ENCODE data around the gene CCT2.

DNA sequence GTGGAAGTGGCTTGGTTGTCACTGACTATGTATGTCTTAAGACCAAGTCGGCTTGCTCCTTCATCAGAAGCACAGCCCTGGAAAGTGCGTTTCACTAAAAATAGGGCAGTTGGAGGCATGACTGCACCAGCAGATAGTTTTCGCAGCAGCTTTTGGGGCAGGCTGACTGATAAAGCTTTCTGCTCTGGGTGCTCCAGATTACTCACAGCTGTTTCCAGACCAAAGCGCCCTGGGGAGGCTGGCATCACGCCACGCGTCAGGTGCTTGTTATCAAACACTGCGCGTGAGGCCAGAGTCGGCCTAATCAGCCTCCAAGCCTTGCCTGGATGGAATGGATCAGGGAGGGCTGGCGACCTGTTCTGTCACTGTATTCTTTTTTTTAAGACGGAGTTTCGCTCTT lies 38.7 kb downstream of the CCT2 start:
- TF ChIP-seq POLR2A (IDR thresholded peaks at IDR 0.05; ENCODE audit: control extremely low read depth in 1 of 2, low read depth in 2 of 2, low read length in 2 of 2): no peak
- TF ChIP-seq, protein P1, sequence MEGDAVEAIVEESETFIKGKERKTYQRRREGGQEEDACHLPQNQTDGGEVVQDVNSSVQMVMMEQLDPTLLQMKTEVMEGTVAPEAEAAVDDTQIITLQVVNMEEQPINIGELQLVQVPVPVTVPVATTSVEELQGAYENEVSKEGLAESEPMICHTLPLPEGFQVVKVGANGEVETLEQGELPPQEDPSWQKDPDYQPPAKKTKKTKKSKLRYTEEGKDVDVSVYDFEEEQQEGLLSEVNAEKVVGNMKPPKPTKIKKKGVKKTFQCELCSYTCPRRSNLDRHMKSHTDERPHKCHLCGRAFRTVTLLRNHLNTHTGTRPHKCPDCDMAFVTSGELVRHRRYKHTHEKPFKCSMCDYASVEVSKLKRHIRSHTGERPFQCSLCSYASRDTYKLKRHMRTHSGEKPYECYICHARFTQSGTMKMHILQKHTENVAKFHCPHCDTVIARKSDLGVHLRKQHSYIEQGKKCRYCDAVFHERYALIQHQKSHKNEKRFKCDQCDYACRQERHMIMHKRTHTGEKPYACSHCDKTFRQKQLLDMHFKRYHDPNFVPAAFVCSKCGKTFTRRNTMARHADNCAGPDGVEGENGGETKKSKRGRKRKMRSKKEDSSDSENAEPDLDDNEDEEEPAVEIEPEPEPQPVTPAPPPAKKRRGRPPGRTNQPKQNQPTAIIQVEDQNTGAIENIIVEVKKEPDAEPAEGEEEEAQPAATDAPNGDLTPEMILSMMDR (IDR thresholded peaks at IDR 0.05; ENCODE audit: control extremely low read depth in 1 of 3, insufficient read depth in 1 of 3, low read depth in 1 of 3, low read length in 3 of 3): no peak
- no peak for TF ChIP-seq HDAC2 (IDR thresholded peaks at IDR 0.05; ENCODE audit: borderline replicate concordance in 1 of 2, low read depth in 2 of 2, low read length in 2 of 2)
- no peak for TF ChIP-seq CHD1 (IDR thresholded peaks at IDR 0.05; ENCODE audit: low read depth, low read length)
- no peak for TF ChIP-seq TAF7 (optimal IDR thresholded peaks at IDR 0.05; ENCODE audit: borderline replicate concordance, low read depth, low read length)
